OCI-LY1 (cell line): ENCODE data around the gene KRT77.

ENCODE experiments used
- H2AFZ ChIP-seq: fragments of 200-600 bp; sonication (generic), shearing (Covaris generic); 2 replicates; pipeline ENCODE4 v1.6.0; 2014; ENCODE audit warnings: antibody characterized with exemption, mild to moderate bottlenecking, low read length
- H3F3A ChIP-seq: fragments of 200-600 bp; sonication (generic), shearing (Covaris generic); 2 replicates; pipeline ENCODE4 v1.6.0; 2014; ENCODE audit warnings: mild to moderate bottlenecking, antibody characterized with exemption, low read length, moderate library complexity; ENCODE audit not compliant: insufficient read depth
- H3K27ac ChIP-seq: fragments of 200-600 bp; sonication (generic); 2 replicates; pipeline ENCODE4 v1.5.1; 2014; ENCODE audit warnings: low read length, mixed run types, mild to moderate bottlenecking, low read depth; ENCODE audit not compliant: poor library complexity, severe bottlenecking
- H3K27me3 ChIP-seq: fragments of 200-600 bp; sonication (generic); 2 replicates; pipeline ENCODE4 v1.6.0; 2014; ENCODE audit warnings: antibody characterized with exemption, mild to moderate bottlenecking, low read length, moderate library complexity; ENCODE audit not compliant: insufficient read depth
- H3K36me3 ChIP-seq: fragments of 200-600 bp; sonication (generic); 2 replicates; pipeline ENCODE4 v1.6.1; 2014; ENCODE audit warnings: mild to moderate bottlenecking, antibody characterized with exemption, low read length, moderate library complexity, mixed read lengths; ENCODE audit not compliant: insufficient read depth
- H3K4me1 ChIP-seq: fragments of 200-600 bp; sonication (generic); 2 replicates; pipeline ENCODE4 v1.5.1; 2014; ENCODE audit warnings: mild to moderate bottlenecking, low read length, moderate library complexity; ENCODE audit not compliant: insufficient read depth, severe bottlenecking
- H3K4me2 ChIP-seq: fragments of 200-600 bp; sonication (generic), shearing (Covaris generic); 2 replicates; pipeline ENCODE4 v1.6.1; 2014; ENCODE audit warnings: low read length
- H3K4me3 ChIP-seq: fragments of 200-600 bp; sonication (generic); 2 replicates; pipeline ENCODE4 v1.5.1; 2014; ENCODE audit warnings: low read length, low read depth, mild to moderate bottlenecking, mixed read lengths; ENCODE audit not compliant: poor library complexity, severe bottlenecking
- H3K79me2 ChIP-seq: fragments of 200-600 bp; shearing (Covaris generic); 2 replicates; pipeline ENCODE4 v1.6.1; 2016; ENCODE audit warnings: mixed run types, low read length, mixed read lengths; ENCODE audit not compliant: insufficient read depth
- H3K9ac ChIP-seq: fragments of 200-600 bp; sonication (generic), shearing (Covaris generic); 2 replicates; pipeline ENCODE4 v1.6.1; 2014; ENCODE audit warnings: mild to moderate bottlenecking, low read length, mixed read lengths
- H3K9me2 ChIP-seq: fragments of 200-600 bp; sonication (generic), shearing (Covaris generic); 2 replicates; pipeline ENCODE4 v1.6.1; 2014; ENCODE audit warnings: low read depth, mild to moderate bottlenecking, low read length, mixed read lengths
- H3K9me3 ChIP-seq: fragments of 200-600 bp; shearing (Covaris generic); 2 replicates; pipeline ENCODE4 v1.6.1; 2014; ENCODE audit warnings: low read length, mixed read lengths
- H4K20me1 ChIP-seq: fragments of 200-600 bp; sonication (generic), shearing (Covaris generic); 2 replicates; pipeline ENCODE4 v1.6.0; 2016; ENCODE audit warnings: mild to moderate bottlenecking, low read length; ENCODE audit not compliant: insufficient read depth
- EZH2 ChIP-seq: fragments of 200-600 bp; sonication (generic), shearing (Covaris generic); IDR thresholded peaks from 2 replicates; pipeline ENCODE4 v1.8.0; 2017; ENCODE audit warnings: borderline replicate concordance, mixed run types, mild to moderate bottlenecking, antibody characterized with exemption, low read length, moderate library complexity, mixed read lengths
- TF ChIP-seq, protein P1 (sequence below): fragments of 200-600 bp; sonication (generic), shearing (Covaris generic); IDR thresholded peaks from 2 replicates; pipeline ENCODE4 v1.5.1; 2017; ENCODE audit warnings: mild to moderate bottlenecking, antibody characterized with exemption, low read length, moderate library complexity, mixed read lengths

KRT77 gene

DNA sequence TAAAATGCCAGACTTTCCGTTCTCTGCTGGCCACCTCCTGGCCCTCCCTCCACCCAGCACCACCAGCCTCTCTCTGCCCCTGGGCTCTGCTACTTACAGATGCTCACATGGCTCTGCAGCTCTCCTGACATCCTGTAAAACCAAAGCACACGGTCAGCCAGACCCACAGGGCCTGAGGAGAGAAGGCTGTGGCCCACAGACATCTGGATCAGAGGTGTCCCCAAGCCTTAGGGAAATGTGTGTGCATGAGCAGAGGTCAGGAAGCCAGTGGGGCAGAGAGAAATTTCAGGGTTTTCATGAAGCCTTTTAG is 11.5 kb downstream of the KRT77 start:
- H3K4me1 ChIP-seq, result no peaks in the 10 kb centered on the region
- H3K36me3 ChIP-seq, result no peaks in the 10 kb centered on the region
- H3K9me3 ChIP-seq, result no peaks in the 10 kb centered on the region
- no peaks in the 10 kb centered on the region for H3K9me2 ChIP-seq
- H3K4me3 ChIP-seq, result no peak overlapping the region
- TF ChIP-seq, protein P1, sequence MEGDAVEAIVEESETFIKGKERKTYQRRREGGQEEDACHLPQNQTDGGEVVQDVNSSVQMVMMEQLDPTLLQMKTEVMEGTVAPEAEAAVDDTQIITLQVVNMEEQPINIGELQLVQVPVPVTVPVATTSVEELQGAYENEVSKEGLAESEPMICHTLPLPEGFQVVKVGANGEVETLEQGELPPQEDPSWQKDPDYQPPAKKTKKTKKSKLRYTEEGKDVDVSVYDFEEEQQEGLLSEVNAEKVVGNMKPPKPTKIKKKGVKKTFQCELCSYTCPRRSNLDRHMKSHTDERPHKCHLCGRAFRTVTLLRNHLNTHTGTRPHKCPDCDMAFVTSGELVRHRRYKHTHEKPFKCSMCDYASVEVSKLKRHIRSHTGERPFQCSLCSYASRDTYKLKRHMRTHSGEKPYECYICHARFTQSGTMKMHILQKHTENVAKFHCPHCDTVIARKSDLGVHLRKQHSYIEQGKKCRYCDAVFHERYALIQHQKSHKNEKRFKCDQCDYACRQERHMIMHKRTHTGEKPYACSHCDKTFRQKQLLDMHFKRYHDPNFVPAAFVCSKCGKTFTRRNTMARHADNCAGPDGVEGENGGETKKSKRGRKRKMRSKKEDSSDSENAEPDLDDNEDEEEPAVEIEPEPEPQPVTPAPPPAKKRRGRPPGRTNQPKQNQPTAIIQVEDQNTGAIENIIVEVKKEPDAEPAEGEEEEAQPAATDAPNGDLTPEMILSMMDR, result no peak
- no peak overlapping the region for H3K4me2 ChIP-seq
- H3K27me3 ChIP-seq, result no peaks in the 10 kb centered on the region
- no peak overlapping the region for H3K9ac ChIP-seq
- no peak overlapping the region for H2AFZ ChIP-seq
- H3K27ac ChIP-seq, result no peak overlapping the region
- H3F3A ChIP-seq, result no peaks in the 10 kb centered on the region
- H4K20me1 ChIP-seq, result no peaks in the 10 kb centered on the region
- H3K79me2 ChIP-seq, result no peaks in the 10 kb centered on the region

DNA sequence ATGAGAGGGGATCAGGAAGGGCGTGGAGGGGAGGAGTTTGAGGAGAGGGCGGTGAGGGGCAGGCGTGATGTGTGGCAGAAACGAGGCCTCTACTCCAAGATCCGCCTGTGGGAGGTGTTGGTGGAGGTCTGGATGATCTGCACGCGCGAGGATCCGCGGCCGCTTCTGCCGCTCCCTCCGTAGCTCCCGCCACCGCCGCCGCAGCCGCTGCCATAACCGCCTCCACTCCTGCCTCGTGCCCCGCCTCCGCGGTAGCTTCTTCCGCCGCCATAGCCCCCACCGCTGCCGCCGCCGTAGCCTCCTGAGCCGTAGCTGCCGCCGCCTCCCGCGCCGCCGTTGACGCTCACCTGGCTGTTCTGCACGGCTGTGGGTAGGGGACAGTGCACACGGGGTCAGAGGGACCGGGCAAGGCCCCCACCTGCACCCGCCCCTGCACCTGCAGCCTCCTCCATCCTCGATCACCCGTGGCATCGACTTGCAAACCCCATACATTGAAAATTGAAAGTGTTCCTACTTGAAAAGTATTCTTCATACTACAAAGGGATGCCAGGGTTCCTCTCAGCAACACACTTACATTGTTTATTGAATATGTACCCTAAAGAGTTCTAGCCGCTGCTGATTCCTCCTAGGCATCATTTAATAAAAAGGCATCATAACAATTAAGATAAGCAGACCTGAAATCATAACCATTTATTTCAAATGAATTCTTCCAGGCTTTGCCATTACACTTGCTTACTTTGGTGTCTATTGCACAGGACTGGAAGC is 12.1 kb downstream of the KRT77 start:
- no peaks in the 10 kb centered on the region for H3K4me1 ChIP-seq
- no peaks in the 10 kb centered on the region for H3K36me3 ChIP-seq
- H3K27me3 ChIP-seq, result no peaks in the 10 kb centered on the region
- H4K20me1 ChIP-seq, result no peaks in the 10 kb centered on the region
- no peak overlapping the region for H3K27ac ChIP-seq
- no peak overlapping the region for H3K9ac ChIP-seq
- TF ChIP-seq EZH2, result no peak
- TF ChIP-seq, protein P1, result no peak
- H2AFZ ChIP-seq, result no peak overlapping the region
- H3F3A ChIP-seq, result no peaks in the 10 kb centered on the region
- H3K4me2 ChIP-seq, result peak overlapping the region; percentile 50; the same call in 1 of the 2 replicates
- peak overlapping the region; percentile 30 for H3K4me3 ChIP-seq
- H3K79me2 ChIP-seq, result no peaks in the 10 kb centered on the region
- H3K9me3 ChIP-seq, result no peaks in the 10 kb centered on the region
- H3K9me2 ChIP-seq, result no peaks in the 10 kb centered on the region

DNA sequence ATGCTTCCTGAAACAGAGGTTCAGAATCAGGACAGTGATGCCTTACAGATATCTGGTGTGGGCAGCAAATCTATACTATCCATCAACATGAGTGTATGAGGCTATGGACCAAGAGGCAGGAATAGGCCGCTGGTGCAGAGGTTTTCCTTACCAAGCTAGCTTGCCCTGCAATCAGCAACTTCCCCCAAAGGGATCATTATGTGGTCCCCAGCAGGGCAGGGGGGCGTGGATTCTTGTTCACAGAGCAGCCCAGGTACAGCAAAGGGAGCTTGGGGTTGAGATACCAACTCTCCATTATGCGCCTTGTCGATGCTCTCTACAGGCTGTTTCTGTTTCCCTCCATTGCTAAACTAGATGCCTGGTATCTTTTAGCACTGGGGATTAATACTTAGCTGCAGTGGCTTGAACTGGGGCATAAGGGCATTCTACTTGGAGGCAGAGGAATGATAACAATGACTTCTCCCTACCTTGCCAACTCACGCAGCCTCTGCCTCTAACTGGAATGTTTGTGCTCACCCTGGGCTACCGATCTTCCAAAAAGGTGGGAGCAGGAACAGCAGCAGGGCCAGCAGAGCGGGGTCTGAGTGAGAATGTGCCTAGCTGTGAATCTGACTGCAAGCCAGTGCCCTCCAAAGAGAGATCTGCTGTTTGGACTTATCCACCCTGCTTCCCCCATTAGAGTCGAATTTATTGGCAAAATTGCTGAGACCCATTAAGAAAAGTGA is 12.8 kb downstream of the KRT77 start:
- Histone ChIP-seq H2AFZ (no peak overlapping the region), H3K4me2 (peak overlapping the region; percentile 50; the same call in 1 of the 2 replicates), H3K9me2 (no peaks in the 10 kb centered on the region), H3K27me3 (no peaks in the 10 kb centered on the region), H3K27ac (no peak overlapping the region), H3K4me3 (peak overlapping the region; percentile 30), H3K4me1 (no peaks in the 10 kb centered on the region), H3K79me2 (no peaks in the 10 kb centered on the region), H4K20me1 (no peaks in the 10 kb centered on the region), H3K9me3 (no peaks in the 10 kb centered on the region), H3K36me3 (no peaks in the 10 kb centered on the region), H3K9ac (no peak overlapping the region), H3F3A (no peaks in the 10 kb centered on the region)
- TF ChIP-seq, protein P1, result no peak
- no peak for TF ChIP-seq EZH2
